Measurements from ENCODE around the gene AP1S3.
A peak's percentile ranks its signal among the peaks of the same experiment; 100 is the strongest.

AP1S3 gene

DNA sequence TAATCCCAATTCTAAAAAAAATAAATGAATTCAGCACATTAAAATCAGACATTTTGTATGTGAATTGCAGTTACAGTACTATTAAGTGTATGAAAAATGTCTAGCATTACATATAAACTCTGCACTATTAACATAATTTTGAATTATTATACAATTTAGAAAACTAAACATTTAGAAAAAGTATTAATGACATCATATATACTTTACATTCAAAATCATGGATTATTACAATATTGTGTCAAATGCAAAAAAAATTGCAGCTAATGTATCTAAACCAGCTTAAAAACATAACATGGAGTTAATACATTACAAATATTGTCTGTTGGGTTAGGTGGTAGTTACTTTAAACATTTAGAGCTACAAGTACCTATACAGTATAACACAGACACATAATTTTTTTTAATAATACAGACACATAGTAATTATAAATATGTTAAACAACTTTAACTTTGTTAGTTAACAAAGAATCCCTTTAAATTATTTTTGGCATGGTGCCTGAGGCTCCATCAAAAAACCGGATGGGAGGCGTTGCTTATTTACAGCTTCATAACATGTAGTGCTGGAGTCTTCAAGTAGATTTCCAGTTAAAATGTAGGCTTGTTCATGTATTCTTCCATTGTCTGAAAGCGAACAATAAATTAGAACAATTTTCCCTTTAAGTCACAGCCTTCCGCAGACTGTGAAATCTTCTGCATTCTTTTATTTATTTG lies 79.1 kb downstream of the AP1S3 start:
- DNase-seq = no peak

DNA sequence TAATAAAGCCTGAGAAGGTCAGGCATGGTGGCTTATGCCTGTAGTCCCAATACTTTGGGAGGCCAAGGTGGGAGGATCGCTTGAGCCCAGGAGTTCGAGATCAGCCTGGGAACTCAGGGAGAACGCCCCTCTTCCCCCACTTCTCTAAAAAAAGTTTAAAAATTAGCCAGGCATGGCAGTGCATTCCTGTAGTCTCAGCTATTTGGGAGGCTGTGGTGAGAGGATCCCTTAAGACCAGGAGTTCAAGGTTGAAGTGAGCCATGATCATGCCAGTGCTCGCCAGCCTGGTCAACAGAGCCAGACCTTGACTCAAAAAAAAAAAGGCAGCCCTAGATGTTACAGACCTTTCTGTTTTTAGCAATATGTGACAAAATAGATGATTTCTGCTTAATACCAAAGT lies 83.4 kb downstream of the AP1S3 start:
- no peak for DNase-seq

DNA sequence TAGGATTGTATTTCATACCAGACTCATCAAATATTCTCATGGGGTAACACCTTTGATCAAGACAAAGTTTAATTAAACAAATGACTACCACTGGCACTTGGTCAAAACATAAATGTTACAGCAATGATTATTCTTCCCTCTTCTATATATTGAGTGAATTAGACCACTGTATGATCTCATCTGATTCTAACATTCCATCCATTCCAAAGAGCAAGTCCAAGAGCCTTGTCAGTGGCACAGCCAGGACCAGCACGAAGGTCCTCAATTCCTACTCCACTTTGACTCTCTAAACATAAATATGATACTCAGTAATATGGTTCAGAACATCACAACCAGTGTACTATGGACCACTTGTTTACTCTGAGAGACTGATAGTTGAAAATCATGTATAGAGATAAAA lies 86.4 kb downstream of the AP1S3 start:
- peak; percentile 55 for DNase-seq

DNA sequence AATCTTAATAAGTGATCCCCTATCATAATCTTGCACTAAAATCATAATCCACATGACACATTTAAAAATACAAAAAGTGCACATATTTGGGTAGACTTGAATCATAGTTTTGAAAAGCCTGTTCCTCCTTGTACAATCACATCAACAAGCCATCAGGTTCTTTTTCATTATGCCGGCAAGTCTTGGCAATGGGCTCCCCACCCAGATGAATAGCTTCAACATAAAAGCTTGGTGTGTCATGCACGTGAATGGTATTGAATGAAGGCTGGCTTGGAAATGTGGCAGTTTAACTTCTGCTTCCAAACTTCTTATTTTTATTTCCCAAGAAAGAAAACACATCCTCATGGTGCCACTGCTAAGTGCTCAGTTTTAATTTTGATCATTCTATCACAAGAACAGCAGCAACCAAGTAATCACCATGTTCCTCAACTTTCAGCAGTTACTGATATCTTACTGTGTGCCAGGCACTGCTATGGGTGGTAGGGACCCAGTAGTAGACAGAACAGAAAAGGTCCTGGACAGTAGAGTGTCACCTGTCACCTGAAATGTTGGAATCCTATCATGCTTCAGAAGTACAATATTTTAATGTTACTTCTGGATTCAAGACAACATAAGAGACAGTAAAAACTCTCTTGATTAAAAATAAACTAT lies 89.9 kb downstream of the AP1S3 start:
- DNase-seq = no peak

DNA sequence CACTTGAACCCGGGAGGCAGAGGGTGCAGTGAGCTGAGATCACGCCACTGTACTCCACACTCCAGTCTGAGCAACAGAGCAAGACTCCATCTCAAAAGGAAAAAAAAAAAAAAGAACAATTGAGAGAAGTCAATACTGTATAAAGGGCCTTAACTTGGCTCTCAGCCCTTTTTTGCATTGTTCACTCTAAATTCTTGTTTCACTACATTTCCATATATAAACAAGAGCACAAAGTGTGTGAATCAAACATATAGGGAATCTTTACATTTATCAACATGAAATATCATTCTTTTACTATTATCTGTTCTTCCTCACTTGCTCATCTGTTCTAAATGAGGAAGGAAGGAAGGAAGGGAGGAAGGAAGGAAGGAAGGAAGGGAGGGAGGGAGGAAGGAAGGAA lies 90.8 kb downstream of the AP1S3 start:
- DNase-seq = no peak

DNA sequence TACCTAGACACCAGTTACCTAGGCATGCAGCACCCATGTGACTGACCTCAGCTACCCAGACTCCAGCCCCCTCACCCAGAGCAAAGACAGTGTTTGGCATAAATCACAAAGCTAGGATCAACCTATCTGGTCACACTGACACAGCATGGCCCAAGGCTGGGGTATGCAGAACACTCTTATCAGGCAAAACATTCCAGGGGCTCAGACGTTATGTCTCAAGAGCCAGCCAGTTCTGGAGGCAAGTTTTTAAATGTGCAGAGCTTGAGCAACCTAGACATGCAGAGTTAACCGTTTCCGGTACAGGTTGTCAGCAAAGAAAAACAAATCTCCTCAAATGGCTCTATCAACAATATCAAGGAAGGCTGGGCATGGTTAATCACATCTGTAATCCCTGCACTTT lies 92.8 kb downstream of the AP1S3 start:
- DNase-seq = peak; percentile 53

DNA sequence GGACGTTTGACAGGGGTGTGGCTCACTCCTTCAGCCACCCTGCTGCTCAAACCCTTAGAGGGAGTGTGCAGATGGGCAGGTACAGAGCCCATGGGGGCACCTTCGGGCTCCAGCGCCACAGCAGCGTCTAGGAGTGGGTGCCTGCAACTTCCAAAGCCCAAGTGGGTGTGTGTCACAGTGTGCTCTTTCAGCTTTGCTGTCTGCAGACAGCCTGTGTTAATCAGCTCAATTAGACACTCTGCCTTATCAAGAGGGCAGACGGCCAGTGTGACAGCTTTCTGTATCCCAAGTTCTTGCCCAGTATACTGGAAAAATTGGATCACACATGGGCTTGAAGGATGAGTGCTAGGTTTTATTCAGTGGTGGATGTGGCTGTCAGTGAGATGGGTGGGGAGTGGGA lies 96.7 kb downstream of the AP1S3 start:
- no peak for DNase-seq

DNA sequence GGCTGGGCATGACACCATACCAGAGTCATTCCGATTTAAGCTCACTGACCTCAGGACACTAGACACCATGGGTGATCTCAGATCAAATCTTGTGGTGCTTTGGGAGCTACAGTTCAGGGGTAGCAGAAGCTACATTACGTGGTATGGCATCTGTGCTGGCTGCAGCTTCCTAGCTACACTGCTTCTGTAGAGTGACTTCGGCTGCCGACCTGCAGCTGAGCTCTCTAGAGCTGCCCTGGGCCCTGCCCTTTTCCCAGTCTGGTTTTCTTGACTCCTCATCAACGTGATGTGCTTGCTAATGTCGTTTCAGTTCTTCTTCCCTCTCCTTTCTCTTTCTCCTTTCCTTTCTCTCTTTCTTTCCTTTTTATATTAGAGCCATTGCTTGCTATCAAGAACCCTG lies 100.2 kb downstream of the AP1S3 start:
- no peak for DNase-seq

DNA sequence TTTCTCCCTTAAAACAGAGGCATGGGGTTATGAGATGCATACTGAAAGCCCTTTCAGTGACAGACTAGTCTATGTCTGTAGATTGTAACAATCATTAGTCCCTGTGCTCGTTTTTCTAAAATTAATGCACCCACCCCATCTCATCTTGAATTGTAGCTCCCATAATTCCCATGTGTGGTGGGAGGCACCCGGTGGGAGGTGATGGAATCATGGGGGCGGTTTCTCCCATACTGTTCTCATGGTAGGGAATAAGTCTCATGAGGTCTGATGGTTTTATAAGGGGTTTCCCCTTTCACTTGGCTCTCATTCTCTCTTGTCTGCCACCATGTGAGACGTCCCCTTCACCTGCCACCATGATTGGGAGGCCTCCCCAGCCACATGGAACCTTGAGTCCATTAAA lies 100.9 kb downstream of the AP1S3 start:
- DNase-seq = no peak

DNA sequence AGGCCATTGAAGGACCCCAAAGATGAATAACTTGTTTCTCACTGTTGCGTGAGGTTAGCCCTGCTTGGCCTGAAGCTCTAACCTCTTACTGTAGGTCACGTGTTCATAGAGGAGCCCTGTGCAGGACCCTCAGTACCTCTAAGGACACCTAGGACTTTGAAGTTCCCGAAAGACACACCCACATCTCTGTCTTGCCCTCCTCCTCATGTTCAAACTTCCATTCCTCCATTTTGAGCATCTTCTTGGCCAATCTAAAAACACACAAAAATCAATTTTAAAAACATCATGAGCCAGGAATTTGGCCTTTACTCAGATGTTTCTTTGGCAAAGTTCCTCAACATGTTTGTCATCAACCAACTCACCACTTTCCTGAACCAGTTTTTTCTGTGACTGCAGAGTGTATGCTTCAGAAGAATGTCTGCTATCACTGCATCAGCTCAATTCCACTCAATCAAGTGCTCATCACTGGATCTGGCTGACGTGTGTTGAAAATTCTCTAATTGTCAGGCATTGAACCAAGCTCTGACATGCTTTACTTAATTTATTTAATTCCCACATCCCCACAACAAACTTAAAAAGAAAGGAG lies 101.6 kb downstream of the AP1S3 start:
- peak; percentile 99 for DNase-seq

DNA sequence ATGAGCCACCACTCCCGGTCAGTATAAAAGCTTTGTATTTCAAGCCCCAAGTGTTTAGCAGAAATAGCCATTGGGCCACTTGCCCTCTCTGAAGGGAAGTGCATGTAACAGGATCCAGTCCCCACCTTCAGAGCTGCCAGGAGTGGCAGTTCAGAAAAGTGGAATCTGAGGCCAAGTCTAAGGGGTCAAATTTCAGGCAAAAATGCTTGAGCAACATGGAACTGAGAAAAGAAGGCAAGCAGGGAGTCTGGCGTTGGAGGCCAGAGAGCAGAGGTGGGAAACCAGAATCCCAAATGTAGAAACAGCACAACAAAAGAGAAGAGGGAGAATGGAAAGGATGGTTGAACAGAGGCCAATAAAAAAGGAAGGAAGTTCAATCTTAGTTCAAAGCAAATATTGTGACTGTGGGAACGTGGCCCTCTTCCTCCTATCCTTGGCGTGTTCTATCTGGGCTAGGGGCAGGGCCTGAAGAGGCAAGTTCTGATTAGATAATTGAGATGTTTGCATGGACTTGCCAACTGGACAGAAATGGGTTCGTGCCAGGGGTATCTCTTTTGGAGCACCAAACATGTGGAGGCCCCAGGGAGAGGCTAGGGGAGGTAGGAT lies 102.2 kb downstream of the AP1S3 start:
- DNase-seq = no peak

DNA sequence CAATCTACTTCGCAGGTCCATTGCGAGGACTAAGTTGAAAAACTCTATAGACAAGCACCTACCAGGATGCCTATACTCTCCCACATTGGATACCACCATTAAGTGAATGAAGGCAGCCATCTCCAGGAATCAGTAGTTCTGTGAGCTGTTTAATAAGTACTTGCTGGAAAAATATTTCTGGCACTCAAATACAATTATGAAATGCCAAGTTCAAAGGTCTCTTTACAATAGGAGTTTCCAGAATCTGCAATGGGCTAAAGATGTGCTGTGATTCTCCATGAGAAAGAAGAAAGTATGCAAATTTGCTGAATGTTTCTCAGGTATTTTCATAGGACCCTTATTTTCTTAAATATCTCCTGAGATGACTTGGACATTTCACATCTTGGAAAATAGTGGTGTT lies 103.0 kb downstream of the AP1S3 start:
- DNase-seq = no peak

DNA sequence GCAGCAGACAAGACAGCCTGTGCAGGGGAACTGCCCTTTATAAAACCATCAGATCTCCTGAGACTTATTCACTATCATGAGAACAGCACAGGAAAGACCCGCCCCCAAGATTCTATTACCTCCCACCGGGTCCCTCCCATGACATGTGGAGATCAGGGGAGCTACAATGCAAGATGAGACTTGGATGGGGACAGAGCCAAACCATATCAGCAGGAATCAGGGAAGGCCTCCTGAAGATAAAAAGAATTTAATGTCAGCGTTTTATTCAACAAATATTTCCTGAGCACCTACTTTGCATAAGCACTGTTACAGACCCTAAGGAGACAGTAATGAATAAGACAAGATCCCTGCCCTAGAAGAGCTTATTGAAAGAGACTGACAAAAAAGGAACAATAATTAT lies 105.0 kb downstream of the AP1S3 start:
- DNase-seq = no peak

DNA sequence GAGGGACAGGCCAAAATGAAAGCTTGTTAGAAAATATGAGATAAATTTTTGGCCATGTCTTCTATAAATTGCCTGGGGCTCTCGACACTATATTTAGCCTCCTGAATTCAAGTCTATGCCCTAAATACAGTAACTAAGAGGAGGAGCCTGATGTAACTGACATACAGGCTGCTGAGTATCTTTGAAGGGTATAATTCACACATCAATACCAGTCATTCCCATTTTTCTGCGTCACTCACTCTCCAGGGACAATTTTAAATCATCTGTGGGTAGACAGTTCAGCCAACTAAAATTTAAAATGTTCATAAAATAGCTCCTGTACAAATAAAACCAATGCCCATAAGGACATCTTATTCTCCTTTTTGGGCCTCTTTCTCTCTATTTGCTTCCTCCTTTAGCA lies 105.9 kb downstream of the AP1S3 start:
- peak; percentile 37 for DNase-seq

DNA sequence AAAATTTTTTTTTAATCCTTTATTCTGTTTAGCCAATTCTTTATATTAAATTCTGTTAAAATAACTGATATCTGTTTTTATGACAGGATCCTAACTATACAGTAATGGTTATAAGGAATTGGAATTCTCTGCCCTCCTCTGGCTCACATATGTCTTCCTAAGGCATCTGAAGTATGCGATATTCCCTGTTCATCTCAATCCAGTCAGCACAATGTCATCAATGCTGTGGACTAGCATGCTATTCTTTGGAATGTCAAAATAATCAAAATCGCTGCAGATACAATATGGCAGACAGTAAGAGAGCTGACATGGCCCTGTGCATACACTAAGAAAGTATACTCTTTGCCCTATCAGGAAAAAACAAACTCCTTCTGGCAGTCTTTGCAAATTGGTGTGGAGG lies 107.6 kb downstream of the AP1S3 start:
- DNase-seq = peak; percentile 76

DNA sequence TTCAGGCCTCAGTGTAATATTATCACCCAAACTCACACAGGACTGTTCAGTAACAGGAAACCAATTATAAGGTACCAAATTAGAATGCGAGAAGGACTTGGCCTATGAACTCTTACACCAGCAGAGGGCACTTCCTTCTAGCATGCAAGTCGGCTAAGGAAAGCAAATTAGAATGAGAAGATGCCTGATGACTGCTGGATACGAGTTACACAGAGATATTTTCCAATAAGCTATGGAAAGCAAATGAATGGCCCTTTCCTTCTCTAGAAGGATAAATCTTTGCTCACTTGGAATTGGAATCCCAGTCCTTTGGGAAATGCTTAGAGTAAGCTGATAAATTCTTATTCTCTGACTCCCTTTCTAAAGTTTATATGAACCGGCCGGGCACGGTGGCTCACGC lies 109.8 kb downstream of the AP1S3 start:
- peak; percentile 68 for DNase-seq

DNA sequence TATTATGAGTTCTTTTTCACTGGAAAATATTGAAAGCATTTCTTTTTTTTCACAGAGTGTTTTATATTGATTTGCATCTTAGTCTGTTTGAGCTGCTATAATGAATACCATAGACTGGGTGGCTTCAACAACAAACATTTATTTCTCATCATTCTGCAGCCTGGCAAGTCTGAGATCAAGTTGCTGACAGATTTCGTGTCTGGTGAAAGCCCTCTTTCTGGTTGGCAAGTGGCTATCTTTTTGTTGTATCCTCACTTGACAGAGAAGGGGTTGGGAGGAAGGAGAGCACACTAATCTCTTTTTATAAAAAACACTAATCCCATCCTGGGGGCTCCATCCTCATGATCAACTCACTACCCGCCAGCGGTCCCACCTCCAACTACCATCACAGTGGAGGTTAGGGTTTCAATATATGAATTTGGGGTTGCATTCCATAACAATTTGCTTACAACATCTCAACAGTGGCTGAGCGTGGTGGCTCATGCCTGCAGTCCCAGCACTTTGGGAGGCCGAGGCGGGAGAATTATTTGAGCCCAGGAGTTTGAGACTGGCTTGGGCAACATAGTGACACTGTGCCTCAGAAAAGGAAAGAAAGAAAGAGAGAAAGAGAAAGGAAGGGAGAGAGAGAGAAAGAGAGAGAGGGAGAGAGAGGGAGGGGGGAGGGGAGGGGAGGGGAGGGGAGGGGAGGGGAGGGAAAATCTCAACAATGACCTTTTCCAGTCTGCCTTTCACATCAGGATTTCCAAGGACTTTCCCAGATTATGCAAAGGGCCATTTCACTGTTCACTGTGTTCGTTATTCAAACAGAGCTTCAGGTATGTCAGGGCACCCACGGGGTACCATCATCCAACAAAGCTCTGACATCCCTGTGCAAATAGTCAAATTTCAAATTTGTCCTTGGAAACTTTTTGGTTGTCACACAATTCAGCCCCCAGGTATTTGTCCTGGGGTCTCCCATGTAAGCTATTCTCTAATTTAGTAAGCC lies 111.1 kb downstream of the AP1S3 start:
- DNase-seq = no peak

DNA sequence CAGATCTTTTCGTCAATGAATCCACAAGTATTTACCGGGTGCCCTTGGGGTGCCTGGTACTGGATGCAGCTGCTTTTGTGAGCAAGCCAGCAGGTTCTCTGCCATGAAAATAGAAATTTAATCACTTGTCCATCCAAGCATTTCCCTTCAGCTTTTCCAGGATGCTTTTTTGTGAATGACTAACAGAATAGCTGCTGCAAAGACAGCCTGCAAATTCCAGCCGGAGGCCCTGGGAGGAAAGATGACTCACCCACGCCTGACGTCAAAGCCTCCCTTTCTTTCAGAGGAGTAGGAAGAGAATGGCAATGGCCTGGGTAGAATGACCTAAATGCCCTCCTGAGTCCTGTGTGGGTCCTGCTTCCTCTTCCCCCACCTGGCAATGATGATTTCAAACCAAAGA lies 111.9 kb downstream of the AP1S3 start:
- DNase-seq = peak; percentile 98

DNA sequence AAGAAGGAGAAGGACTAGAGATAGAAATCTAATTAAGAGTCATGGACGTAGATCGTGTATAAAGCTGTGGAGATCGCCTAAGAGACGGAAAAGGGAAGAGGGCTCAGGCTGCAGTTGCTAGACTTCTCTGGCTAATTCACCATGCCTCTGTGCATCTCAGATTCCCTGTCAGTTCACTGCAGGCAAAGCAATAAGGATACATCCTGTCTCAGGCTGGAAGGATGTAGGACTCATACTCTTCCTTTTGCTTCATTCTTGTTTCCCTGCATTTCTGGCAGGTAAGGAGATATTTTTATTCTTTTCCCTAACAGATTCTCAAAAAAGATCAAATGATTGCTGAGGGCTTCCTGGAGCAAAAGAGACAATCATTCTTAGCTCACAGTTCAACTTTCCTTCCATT lies 112.5 kb downstream of the AP1S3 start:
- no peak for DNase-seq

DNA sequence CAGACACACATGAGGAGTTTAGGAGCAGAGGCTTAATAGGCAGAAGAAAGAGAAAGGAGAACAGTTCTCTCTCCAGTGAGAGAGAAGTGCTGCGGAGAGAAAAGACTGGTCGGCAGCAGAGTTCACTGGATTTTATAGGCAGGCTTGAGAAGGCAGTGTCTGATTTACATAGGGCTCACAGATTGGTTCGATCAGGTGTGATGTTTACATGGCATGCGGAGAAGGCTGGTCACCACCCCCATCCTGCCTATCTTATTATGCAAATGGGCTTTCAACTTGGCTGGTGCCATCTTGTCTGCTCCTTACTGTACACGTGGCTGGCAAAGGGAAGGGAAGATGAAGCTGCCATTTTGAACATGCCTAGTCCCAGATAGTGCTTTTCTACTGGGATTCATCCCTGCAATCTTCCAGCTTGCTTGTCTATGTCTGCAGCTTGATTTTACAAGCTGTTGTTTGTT lies 113.4 kb downstream of the AP1S3 start:
- no peak for DNase-seq

DNA sequence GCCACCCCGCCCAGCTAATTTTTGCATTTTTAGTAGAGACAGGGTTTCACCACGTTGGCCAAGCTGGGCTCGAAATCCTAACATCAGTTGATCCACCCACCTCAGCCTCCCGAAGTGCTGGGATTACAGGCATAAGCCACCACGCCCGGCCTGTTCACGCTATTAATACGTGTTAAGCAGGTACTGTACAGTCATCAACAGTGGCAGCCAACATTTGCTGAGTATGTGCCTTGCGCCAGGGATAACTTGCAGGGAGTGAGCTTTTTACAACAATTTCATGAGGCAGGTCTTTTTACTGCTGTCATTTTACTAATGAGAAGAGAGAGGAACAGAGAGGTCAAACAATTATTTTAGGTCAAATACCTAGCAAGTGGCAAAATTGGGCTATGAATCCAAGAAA lies 115.2 kb downstream of the AP1S3 start:
- DNase-seq = no peak

DNA sequence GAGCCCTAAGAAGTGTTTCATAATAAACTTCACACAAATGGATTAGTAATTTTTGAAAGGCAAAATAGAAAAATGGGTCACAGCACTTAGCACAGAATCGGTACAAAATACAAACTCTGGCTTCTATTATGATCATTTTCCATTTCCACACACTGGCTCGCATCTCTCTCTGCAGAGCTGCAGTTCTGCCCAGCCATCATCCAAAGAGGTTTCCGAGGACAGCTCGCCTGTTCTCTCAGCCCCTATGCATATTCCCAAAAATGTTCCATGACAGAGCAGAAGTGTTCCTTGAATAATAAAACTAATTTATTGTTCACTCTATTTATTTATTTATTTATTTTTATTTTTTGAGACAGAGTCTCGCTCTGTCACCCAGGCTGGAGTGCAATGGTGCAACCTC lies 115.6 kb downstream of the AP1S3 start:
- no peak for DNase-seq

DNA sequence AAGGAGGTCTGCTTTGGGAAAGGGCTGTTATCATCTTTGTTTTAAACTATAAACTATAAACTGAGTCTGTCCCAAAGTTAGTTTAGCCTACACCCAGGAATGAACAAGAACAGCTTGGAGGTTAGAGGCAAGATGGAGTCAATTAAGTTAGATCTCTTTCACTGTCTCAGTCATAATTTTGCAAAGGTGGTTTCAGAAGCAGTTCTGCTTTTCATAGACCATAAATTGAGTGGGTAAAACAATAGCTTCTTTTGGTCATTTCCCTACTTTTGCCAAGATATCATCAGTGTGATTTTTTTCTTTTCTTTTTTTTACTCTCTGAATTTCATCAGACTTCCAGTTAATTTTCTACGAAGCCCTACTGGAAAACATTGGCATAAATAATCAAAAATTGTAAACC lies 117.0 kb downstream of the AP1S3 start:
- DNase-seq = no peak

Measured in fibroblast of skin of right biceps (primary cell).